CMK (cell line): Measurements from ENCODE around the gene PPP2R2C.

Experiments used
- DNase-seq: peaks from one replicate; pipeline ENCODE4 v3.0.0-alpha.2; 2010; ENCODE audit warnings: low read depth

PPP2R2C gene

GRCh38 chr4:6378493-6379445 is 93.6 kb downstream of the PPP2R2C start:
- no peak for DNase-seq

GRCh38 chr4:6377626-6378492 is 94.6 kb downstream of the PPP2R2C start:
- DNase-seq = no peak

GRCh38 chr4:6375620-6376295 is 96.7 kb downstream of the PPP2R2C start:
- DNase-seq = no peak

GRCh38 chr4:6374575-6374974 is 97.8 kb downstream of the PPP2R2C start:
- no peak for DNase-seq

- DNase-seq = no peak
Measured at GRCh38 chr4:6373541-6374410, 98.6 kb downstream of the PPP2R2C start.

- no peak for DNase-seq
Measured at GRCh38 chr4:6372649-6373525, 99.5 kb downstream of the PPP2R2C start.

GRCh38 chr4:6371812-6372211 is 100.6 kb downstream of the PPP2R2C start:
- no peak for DNase-seq

- no peak for DNase-seq
Measured at GRCh38 chr4:6371271-6371670, 101.1 kb downstream of the PPP2R2C start.

- DNase-seq = no peak
Measured at GRCh38 chr4:6369924-6370645, 102.3 kb downstream of the PPP2R2C start.

GRCh38 chr4:6369511-6369910 is 102.9 kb downstream of the PPP2R2C start:
- DNase-seq = no peak

GRCh38 chr4:6369035-6369434 is 103.4 kb downstream of the PPP2R2C start:
- DNase-seq = no peak

- DNase-seq = no peak
Measured at GRCh38 chr4:6368601-6369000, 103.8 kb downstream of the PPP2R2C start.

GRCh38 chr4:6368096-6368495 is 104.3 kb downstream of the PPP2R2C start:
- no peak for DNase-seq

- no peak for DNase-seq
Measured at GRCh38 chr4:6367371-6367851, 105.0 kb downstream of the PPP2R2C start.

GRCh38 chr4:6366581-6366980 is 105.8 kb downstream of the PPP2R2C start:
- no peak for DNase-seq

GRCh38 chr4:6365545-6366086 is 106.8 kb downstream of the PPP2R2C start:
- no peak for DNase-seq

- no peak for DNase-seq
Measured at GRCh38 chr4:6364581-6364980, 107.8 kb downstream of the PPP2R2C start.

- DNase-seq = no peak
Measured at GRCh38 chr4:6364146-6364545, 108.3 kb downstream of the PPP2R2C start.

- DNase-seq = peak; percentile 34
Measured at GRCh38 chr4:6362896-6363295, 109.5 kb downstream of the PPP2R2C start.
